Measurements from ENCODE around the gene STMN3. TPM values are rescaled to one million over a fixed set of nuclear protein-coding genes. Genes with fewer than 3 reads are reported as not detected.

Gene STMN3
- total RNA-seq, 1 experiment from 2014 or later = 65.6 TPM

GRCh38 chr20:63697868-63698545, 44.8 kb upstream of the STMN3 start (continued):
- TF ChIP-seq HMGXB4 (CRISPR knock-in tag; IDR thresholded peaks at IDR 0.05) (no peak), ERG (CRISPR knock-in tag; IDR thresholded peaks at IDR 0.05) (no peak), TEAD1 (CRISPR knock-in tag; IDR thresholded peaks at IDR 0.05) (no peak), JAZF1 (CRISPR knock-in tag; IDR thresholded peaks at IDR 0.05) (no peak), STAT6 (CRISPR knock-in tag; conservative IDR thresholded peaks at IDR 0.05; ENCODE audit: low read depth) (no peak), ZNF512 (CRISPR knock-in tag; IDR thresholded peaks at IDR 0.05; ENCODE audit: borderline replicate concordance) (no peak), ELF4 (CRISPR knock-in tag; IDR thresholded peaks at IDR 0.05; ENCODE audit: low read depth) (no peak), PREB (CRISPR knock-in tag; IDR thresholded peaks at IDR 0.05; ENCODE audit: borderline replicate concordance) (no peak), CBFB (CRISPR knock-in tag; IDR thresholded peaks at IDR 0.05; ENCODE audit: low read depth) (no peak)

- ChIA-PET CTCF (interaction anchor here (0.9 to 3.4 kb wide), 6 partner anchors 9 to 159 kb away, joined by 3 to 19 read pairs (median 6); partner anchors contain the start of genes ARFRP1, PTK6, SRMS and ZGPAT), POLR2A (interaction anchor here (1.6 kb wide), 1 partner anchor 39 kb away, joined by 4 read pairs; the partner anchor contains the start of gene RTEL1)
- DNase-seq (ENCODE audit: low spot score) (no peak), ATAC-seq (peak; percentile 9; the same call in 1 of the 2 replicates)
- no peak overlapping the region for H3K27ac Mint-ChIP-seq
- H3K4me3 Mint-ChIP-seq = peak overlapping the region; percentile 53
- peaks cover 7% of the 10 kb centered on the region for H3K4me1 Mint-ChIP-seq
- H3K27me3 Mint-ChIP-seq (ENCODE audit: low read depth) = peaks cover 3% of the 10 kb centered on the region; the same call in 1 of the 2 replicates
- no peaks in the 10 kb centered on the region for H3K9me3 Mint-ChIP-seq
- peaks cover 13% of the 10 kb centered on the region for H3K36me3 Mint-ChIP-seq
- peak; percentile 62; the same call in 1 of the 2 replicates for TF ChIP-seq CREB1 (CRISPR knock-in tag; IDR thresholded peaks at IDR 0.05)
- TF ChIP-seq ERG (CRISPR knock-in tag; IDR thresholded peaks at IDR 0.05) = 0 out of 2 replicates have a peak, but pooled peaks have one; percentile 5
- no peak for TF ChIP-seq E2F1 (CRISPR knock-in tag; IDR thresholded peaks at IDR 0.05)
- TF ChIP-seq ZNF396 (CRISPR knock-in tag; IDR thresholded peaks at IDR 0.05; ENCODE audit: borderline replicate concordance) = no peak
- 0 out of 2 replicates have a peak, but pooled peaks have one; percentile 3 for TF ChIP-seq FOXP4 (CRISPR knock-in tag; IDR thresholded peaks at IDR 0.05)
Observed at GRCh38 chr20:63697357-63697867, 44.2 kb upstream of the STMN3 start.

All from WTC11 (cell line).